NCI-H2081 treated with DMSO at 0.1 percent for 48 hours (cell line): ENCODE results near the gene FRMD4A.

Experiments
- DNase-seq: peaks from one replicate; lab custom pipeline; 2025; lab: John Stamatoyannopoulos, UW

The FRMD4A gene

DNA sequence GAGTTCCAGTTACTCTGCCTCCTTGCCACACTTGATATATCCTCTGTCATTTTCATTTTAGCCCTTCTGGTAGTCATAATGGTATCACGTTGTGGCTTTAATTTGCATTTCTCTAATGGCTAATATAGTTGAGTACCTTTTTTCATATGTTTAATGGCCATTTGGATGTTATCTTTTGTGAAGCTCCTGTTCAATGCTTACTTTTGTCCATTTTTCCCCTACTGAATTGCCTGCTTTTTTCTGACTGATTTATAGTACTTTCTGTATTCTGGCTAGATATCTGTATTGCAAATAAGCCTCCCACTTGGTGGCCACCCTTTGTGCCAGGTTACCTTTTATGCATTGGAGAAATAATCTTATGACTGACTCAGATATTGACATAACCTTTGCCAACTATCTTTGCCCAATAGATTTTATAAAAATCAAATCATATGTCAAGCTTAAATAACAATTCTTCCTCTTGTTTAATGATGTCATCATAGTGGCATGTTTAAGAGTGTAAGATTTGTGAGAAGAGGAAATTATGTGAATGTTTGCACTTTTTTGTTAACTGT is 693.3 kb downstream of the FRMD4A start:
- DNase-seq = no peak

DNA sequence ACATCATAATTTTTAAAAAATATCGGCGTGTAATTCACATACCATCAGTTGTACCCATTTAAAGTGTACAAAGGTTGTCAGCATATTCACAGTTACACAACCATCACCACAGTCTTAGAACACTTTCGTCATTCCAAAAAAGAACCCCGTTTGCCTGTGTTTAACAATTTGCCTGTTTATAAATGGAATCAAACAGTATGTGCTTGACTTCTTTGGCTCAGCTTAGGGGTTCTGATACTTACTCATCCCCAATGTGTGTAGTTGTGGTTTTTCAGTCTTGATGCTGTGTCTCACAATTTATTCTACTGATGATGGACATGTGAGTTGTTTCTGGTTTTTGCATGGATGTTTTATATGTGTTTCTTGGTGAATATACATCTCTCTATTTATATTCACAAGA is 693.9 kb downstream of the FRMD4A start:
- no peak for DNase-seq

DNA sequence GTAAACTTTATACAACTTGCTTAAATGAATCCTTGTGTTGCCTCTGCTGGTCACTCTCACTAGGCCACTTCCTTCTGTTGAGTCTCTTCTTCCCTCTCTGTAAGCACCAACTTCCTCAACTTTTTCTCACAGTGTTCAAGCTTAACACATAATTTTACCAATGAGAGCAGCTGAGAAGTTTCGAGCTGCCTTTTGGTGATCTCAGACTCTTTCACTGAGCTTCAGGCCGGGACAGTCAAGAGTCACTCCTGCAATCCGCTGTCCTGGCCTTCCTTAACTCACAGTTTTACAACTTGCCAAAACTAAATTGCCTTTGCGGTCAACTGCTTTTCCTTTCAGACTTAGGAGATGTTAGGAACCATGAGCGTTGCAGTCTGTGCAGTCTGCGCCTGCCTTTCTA is 696.5 kb downstream of the FRMD4A start:
- DNase-seq = no peak

DNA sequence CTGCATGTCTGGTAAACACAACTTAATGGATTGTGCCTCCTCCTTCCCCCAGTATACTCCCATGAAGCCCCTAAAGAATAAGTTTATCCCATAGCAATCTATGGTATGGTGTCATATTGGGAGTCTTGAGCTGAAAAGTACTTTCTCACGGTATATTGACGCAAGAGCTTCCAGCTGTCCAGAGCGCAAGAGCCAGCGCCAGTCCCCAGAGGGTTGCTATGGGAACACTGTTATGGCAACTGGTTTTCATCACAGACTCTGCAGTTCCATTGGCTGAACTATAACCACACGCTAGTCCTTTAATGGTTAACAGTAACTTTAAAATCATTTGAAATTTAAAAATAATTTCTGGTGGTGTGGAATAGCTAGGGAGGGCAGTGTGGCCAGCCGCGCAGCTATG is 697.0 kb downstream of the FRMD4A start:
- DNase-seq = no peak

DNA sequence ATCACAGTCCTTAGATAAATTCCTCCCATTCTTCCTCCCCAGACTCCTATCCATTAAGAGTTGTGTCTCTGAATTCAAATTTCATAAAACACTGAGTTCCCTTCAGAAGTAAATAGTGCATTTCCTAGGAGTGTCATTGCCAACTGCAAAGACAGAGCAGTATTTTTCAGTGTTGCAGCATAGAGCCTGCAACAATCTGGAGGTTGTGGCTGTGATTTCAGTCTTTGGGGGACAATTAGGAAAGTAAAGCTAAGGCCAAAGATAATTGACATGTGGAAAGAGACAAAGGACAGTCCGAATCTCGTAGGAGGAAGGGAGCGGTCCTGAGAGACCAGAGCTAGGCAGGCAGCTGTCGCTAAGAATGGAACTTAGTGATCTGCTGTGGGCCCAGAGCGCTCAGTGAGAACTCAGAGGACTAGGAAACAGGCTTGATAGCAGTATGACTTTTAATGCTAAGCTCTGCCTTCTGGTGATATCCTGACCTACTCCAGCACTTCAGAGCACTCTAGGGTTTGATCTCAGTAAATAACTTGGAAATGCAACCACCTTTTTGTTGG is 697.8 kb downstream of the FRMD4A start:
- no peak for DNase-seq

DNA sequence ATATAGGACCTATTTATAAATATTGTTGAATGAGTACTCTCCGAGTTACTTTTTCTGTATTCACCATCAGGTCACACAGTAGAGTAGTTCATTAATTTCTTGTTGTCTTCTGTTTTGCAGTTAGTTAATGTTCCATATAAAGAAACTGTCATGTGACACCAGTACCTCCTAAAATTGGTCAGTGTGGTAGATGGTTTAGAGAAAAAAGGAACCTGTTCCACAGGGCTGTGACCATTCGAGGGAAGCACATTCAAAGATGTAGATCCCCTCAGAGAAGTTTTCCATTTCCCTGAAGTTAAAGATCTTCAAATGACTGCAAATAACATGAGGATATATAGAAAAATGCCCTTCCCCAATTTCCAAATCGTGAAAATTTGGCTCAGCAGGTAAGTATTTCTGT is 698.3 kb downstream of the FRMD4A start:
- no peak for DNase-seq

DNA sequence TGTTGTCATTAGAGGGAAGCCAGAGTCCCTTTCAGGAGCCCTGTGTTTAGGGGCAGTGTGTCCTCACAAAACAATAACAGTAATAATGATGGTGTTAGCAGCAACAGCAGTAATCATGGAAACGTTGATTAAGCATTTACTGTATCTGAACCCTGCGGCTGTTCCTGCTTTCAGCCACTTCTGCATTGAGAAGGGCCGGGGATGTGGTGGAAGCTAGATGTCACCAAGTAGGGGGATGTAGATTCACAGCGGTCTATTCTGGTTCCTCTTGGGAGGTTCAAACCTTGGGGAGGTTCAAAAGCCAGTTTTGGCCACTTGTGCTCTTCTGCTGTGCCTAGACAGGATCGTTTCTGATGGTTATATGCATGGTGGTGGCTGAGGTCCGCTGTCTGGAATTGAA is 699.1 kb downstream of the FRMD4A start:
- DNase-seq = no peak

DNA sequence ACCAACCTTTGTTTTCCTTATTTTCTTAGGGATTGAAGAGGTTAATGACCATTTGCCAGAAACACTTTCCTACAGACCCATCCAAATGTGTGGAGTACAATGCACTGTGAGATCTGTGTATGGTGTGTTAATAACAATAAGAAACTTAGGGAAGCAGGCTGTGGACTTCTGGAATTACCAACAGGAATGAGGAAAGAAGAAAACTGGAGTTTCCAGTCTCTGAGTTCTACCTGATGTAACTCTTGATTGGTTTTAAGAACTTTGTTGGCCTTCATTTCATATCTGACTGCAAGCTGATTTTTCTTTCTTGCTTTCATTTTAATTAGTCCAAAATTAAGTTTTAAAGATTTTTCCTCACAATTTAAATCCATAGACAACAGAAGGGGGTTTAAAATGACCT is 700.5 kb downstream of the FRMD4A start:
- no peak for DNase-seq

DNA sequence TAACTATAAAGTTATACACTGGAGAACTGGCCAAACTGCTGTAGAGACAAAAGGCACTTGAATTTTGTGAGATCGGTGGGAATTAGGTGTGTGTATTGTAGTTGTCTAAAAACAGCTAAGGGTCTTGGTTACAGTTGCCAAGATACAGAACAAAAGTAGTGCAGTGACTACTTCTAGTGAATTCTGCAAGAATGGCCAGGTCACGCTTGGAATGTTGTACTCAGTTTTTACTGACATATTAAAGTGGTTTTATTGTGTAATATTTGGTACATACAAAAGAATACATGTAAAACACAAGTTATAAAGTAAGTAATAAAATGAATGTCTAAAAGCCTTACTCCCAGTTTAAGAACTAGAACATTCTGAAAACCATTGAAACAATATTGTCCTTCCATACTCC is 701.6 kb downstream of the FRMD4A start:
- no peak for DNase-seq

DNA sequence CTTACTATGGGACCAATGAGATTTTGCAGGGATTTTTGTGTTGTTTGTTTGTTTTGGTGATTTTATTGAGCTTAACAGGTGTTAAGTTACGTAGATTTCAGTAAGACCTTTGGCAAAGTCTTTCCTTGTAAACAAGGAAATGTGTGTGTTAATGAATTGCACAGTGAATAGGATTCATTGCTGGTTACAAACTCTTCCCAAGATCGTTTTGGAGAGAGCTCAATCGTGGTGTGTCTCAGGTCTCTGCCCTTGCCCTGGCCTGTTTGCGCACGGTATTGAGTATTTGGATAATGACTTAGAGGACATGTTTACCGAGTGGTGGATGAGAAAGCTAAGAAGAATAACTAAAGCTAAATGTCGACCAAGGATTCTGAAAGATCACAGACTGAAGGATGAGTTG is 702.1 kb downstream of the FRMD4A start:
- DNase-seq = no peak

DNA sequence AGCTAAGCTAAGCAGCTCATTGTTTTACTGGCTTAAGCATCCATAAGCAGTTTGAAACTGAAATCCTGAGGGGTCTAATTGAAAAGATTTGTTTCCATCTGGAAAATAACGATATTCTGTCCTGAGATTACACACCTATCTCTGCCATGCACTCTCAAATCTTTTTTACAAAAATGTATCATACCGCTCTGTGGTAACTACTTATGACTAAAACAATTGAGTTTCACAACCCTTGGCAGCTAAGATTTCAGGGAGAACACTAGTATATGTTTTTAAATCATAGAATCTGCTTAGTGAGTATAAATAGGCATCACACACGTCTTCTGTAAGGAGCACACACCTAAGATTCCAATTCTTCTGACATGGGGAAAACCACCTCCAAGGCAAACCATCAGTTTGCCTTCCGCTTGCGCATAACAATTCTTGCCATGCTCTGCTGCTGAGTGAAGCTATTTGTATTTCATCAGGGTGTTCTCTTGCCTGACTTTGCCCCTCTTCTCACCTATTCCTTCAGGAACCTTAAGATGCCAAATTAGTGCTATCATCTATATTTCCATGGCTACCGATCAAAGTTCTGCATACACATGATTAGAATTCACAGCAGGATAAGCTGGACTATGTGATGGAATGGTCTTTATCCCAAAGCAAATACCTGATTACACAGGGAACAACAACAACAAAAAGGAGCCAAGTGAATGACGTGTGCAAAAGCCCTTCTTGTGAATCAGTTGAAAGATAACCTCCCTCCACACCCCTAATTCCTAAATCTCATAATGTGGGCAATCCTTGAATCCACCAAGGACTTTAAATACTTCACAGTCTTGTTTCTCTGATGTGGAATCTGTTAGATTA is 703.0 kb downstream of the FRMD4A start:
- no peak for DNase-seq

DNA sequence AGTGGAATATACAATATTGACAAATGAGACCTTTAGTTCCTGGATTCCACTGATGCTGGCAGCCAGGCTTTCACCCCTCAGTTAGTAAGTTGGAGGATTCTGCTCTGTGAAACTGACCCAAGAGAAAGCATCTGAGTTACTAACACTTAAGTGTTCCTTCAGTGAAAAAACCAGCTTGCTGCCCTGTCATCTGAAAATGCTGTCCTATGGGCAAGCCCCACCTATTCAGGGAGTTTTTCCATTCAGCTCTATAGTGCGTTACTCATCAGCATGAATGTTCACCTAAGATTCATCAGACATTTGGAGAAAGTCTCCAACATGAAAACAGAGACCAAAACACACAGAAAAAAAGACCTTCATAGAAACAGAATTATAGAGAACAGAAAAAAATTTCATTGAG is 706.1 kb downstream of the FRMD4A start:
- DNase-seq = no peak

DNA sequence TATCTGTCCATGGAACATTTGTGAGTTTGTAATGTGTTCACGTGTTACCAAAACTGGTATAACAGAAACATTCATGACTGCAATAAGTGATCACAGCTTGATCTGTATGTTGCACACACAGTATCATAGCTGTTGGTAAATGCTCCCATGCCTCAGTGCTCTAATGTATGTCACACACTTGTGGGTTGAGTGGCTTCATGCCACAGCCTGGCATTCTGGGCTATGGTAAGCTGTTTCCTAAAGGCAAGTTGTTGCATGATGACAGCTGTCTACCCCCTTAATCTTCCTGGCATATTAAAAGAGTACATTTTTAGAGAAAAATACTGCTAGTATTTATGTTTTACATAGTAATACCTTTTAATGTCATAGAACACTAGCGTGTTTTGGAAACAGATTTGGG is 708.8 kb downstream of the FRMD4A start:
- no peak for DNase-seq

DNA sequence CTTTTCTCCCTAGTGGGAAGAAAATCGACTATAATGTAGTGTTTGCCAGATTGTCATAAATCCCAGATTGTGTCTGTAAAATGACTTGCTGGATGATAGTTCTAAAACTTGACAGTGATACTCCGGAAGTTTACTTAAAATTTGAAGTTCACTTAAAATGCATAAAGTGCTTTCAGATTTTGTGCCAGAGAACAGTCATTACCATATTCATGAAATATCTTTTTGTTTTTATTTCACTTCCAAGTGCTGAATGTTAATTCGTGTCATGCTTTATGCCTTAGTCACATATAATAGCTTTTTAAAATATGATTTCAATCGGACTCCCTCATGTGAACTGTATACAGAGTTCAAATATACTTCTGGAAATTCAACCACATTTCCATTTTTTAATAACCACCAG is 713.6 kb downstream of the FRMD4A start:
- no peak for DNase-seq

DNA sequence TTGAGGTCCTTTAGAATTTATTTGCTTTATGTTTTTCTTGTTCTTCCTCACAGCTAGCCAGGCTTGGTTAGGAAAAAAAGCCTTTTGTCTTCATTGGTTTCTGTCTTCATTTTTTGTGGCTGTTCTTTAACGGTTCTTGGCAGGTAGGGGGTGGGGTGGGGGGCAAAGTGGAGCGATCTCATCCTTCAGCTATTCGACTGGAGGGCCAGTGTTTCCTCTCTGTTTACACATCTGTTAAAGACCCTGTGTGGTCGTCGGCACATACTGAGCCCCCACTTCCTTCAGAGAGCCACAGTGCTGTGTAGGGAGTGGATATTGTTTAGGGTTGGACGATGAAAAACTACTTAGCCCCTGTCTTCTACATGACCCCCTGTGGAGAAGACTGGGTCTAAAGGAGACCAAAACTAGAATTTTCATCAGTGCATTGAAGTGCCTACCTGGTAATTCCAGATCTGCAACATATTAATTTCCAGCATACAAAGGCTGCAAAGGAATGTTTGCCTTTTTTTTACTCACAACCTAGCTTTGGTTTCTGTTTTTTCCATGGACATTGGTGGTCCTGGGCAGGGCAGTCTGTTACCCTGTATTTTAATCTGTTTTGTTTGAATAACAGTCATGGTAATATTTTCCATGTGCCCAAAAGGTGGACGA is 714.9 kb downstream of the FRMD4A start:
- no peak for DNase-seq

DNA sequence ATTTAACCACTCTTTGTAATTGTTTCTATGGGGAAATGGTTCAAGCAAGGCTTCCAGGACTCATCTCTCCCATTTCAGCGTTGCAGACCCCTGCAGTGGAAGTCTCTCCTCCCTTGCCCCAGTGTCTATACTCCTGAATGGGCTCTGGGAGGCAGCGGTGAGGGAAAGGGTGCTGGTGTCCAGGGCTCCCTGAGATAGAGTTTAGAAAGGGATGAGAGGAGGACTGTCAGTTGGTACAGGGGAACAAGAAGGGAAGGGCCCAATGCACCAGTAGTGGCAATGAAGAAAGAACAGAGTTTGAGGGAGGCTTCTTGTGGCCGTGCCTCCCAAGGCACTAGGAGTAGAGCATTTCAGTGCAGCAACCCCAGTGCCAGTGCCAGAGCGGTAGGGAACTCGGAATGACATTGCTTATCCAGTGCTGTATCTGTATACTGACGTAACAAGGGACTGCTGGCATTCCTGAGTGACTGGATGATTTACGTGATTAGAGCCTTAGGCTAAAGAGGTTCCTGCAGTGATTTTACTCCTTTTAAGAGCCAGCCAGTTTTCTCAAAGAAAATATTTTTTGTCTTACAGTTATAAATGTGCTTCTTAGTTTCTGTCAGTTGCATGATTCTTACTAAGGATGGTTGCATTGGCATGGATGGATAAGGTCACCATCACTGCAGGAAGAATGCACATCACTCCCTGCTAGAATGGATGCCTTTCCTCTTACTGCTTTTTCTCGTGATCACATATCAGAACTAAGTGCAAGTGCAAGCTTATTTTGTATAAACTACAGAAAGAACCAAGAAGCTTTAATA is 716.0 kb downstream of the FRMD4A start:
- DNase-seq = no peak

DNA sequence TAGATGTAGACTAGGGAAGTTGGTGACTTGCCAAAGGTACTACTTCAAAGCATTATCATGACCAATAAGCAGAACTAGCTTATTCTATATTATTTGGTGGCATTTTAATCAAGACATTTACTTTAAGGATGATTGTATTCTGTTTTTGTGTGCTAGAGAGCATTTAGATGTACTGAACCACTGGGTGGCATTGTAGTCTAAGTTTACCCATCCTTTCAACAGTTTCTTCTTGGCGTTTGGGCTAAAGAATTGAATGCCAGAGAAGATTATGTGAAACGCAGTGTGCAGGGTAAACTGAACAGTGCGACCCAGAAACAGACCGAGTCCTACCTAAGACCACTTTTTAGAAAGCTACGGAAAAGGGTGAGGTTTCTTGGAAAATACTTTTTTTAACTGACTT is 717.2 kb downstream of the FRMD4A start:
- no peak for DNase-seq

DNA sequence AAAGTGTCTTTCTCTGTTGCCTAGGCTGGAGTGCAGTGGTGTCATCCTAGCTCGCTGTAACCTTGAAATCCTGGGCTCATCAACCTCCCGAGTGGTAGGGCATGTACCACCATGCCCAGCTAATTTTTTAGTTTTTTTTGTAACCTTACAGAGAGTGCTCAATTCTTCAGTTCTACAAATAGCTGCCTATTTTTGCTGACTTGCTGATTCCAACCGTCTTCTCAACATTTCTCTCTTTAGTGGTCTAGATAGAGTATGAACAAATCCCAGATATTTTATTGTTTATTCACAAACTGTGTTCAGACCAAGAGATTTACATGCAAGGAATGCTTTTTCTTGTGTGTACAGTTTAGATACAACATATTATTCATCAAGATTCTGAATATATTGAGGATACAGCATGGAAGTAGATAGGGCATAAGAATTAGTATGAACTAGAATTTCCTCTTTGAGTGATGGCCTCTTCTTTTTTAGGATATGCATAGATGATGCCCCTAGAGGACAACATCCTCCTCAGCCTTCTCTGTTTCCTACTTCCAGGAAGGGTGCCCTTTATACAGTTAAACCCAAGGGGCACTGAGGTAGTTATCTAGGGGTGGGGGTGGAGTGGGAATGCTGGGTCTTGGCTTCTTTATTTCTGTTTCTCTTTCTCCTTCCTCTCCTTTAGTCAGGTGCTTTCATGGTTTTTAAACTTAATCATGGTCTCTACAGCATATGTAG is 717.9 kb downstream of the FRMD4A start:
- DNase-seq = no peak

DNA sequence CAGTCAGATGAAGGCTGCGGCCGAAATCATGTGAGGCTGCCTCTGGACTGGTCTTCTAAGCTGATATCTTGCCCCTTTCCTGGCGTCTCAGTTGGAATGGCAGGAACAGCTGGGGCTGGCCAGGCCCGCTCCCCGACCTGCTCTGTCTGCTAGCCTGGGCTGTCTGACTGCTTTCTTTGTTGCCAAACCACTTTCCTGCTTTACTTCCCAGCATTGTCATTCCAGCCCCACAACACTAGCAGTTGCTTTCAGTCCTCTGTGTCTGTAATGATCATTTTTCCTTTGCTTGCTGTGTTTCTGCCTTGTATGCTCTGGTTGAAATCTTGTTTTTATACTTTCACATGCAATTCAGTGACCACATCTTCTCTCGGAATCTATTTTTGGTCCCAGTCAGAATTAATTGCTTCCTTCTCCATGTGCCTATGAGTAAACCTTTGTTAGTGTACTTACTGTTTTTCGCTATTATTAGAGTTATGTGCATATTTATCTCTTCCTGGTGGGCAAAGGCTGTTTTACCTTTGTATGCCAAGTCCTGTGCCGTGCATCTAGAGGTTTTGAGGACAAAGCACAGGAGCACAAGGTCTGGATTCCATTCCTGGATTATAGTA is 722.4 kb downstream of the FRMD4A start:
- no peak for DNase-seq

DNA sequence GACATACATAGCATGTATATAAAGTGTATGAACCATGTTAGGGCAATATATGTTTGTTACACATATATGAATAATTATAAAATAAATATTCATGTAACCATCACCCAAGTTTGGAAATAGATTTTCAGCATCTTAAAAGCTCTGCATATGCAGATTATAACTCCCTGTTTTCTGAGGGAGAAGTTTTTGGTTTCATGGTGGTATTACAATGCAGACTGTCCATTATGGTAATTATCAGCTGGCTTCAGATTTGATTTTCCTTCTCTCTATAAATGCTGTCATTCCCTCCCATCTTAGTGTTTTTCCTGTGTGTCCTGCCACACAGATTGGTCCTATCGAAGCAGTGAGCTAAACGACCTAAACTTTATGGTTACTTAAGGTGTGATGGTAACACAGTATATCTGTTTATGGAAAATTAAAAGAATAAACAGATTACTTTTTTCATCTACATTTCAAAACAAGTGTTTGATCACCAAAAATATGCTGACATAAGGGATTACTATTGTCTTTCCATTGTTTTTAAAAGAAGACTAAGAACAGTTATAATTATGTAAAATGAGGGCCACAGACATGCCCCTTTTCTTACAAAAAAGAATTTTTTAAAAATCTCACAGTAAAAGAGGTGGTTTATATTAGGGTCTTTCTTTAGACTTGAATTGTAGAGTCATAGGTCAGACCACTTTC is 726.2 kb downstream of the FRMD4A start:
- no peak for DNase-seq

DNA sequence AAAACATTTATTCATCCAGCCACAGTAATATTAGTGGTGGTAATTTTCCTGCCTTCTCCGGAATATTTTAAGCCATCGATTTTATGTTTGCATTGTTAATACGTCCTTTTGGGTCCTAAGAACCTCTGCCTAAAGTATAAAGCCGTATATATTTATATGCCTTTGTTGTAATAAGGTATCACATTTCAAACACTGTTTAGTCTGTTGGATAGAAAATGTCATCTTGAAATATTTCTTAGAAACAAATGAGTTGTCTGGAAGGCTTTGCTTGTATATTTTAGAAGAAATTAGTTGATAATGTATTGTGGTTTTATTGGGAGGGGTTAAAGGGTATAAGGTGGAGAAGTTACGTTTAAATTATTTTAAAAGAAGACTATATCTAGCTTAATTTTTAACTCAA is 732.8 kb downstream of the FRMD4A start:
- DNase-seq = no peak
